ENCODE measurements around the gene FAM163B.

FAM163B gene

DNA sequence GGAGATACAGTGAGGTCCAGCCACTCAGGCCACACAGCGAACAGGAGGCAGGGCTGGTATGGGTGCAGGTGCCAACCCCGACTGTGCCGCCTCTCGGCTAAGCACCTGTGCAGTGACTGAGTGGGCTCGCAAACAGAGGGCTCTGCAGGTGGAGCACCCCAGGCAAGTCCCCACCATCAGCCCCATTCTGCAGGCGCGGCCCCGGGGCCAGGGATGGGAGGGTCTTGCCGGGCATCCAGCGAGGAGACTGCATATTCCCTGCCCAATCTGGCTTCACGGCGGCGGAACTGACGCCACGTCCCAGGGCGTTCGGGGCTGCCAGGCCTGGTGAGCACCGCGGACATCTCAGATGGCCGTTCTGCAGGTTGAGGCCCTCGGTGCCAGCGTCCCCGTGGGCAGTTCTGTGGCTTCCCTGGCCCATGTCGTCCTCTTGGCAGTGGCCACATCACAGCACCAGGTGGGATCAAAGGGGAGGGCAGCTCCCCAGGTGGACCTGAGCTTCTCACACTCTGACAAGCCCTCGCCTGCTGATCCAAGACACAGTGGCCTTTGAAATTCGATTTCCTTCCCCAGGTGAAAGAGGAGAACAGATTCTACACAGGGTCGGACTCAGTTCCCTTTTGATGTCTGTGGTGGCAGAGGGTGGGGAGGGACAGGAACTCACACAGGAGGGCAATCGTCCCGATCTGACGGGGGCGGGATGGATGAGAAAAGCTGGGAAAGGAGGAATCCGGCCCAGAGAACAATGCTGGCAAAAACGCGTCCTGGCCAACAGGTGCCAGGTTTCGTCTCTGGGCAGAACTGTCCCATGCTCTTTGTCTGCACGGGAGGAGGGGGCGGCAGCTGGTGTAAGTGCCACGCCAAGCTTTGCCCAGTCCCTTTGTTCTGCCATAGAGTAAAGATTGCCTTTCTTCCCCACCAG is 45.8 kb upstream of the FAM163B start:
- Histone ChIP-seq H3K36me3 (ENCODE audit: low read depth) (no peaks in the 10 kb centered on the region), H3K4me1 (ENCODE audit: insufficient read depth, poor library complexity, severe bottlenecking) (no peaks in the 10 kb centered on the region), H3K27ac (ENCODE audit: poor library complexity, severe bottlenecking) (no peak overlapping the region), H3K4me3 (ENCODE audit: severe bottlenecking) (no peak overlapping the region), H3K9me3 (ENCODE audit: severe bottlenecking) (no peaks in the 10 kb centered on the region), H3K27me3 (ENCODE audit: insufficient read depth, poor library complexity, severe bottlenecking) (peaks cover 61% of the 10 kb centered on the region)
- no peak for DNase-seq (ENCODE audit: low spot score)
- TF ChIP-seq, protein P1, sequence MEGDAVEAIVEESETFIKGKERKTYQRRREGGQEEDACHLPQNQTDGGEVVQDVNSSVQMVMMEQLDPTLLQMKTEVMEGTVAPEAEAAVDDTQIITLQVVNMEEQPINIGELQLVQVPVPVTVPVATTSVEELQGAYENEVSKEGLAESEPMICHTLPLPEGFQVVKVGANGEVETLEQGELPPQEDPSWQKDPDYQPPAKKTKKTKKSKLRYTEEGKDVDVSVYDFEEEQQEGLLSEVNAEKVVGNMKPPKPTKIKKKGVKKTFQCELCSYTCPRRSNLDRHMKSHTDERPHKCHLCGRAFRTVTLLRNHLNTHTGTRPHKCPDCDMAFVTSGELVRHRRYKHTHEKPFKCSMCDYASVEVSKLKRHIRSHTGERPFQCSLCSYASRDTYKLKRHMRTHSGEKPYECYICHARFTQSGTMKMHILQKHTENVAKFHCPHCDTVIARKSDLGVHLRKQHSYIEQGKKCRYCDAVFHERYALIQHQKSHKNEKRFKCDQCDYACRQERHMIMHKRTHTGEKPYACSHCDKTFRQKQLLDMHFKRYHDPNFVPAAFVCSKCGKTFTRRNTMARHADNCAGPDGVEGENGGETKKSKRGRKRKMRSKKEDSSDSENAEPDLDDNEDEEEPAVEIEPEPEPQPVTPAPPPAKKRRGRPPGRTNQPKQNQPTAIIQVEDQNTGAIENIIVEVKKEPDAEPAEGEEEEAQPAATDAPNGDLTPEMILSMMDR (IDR thresholded peaks at IDR 0.05; ENCODE audit: poor library complexity, severe bottlenecking) = no peak
- no peak for ATAC-seq (ENCODE audit: low read depth)

DNA sequence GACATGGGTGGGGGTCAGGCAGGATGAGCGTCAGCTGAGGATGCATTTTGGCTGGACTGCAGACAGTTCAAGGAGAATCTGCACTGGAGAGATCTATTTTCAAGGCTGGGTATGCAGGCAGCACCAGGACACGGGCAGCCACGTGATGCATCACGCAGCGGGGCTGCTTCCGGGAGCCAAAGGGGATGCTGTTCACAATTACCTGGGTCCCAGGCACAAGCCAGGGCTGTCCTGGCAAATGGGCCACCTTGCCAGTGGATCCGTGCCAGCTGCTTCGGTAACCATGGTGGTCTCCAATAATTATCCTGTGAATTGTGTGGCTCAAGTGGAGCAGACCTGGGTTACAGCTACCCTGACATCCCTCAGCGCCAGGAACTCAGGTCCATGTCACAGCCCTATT is 44.4 kb upstream of the FAM163B start:
- Histone ChIP-seq H3K27ac (ENCODE audit: poor library complexity, severe bottlenecking) (no peak overlapping the region), H3K27me3 (ENCODE audit: insufficient read depth, poor library complexity, severe bottlenecking) (peaks cover 55% of the 10 kb centered on the region), H3K4me1 (ENCODE audit: insufficient read depth, poor library complexity, severe bottlenecking) (no peaks in the 10 kb centered on the region), H3K36me3 (ENCODE audit: low read depth) (no peaks in the 10 kb centered on the region), H3K9me3 (ENCODE audit: severe bottlenecking) (no peaks in the 10 kb centered on the region), H3K4me3 (ENCODE audit: severe bottlenecking) (no peak overlapping the region)
- ATAC-seq (ENCODE audit: low read depth) (no peak), DNase-seq (ENCODE audit: low spot score) (no peak)
- TF ChIP-seq, protein P1 (IDR thresholded peaks at IDR 0.05; ENCODE audit: poor library complexity, severe bottlenecking) = no peak

DNA sequence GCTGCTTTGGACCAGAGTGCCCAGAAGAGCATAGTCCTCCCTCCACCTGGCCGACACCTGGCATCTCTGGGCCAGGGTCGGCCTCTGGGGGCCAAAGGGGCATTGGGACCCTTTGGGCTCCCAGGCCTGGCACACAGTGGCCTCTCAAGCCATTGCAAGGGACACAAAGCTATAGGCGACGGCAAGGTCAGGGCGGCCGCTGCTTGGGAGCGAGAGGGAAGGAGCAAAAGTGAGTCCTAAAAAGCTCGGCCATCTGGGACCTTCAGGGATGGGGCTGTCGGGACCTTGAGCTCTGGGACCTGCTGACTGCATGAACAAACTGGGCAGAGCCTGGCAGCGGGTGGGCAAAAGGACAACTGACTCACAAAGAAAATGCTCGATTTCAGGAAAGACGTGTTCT is 40.8 kb upstream of the FAM163B start:
- no peaks in the 10 kb centered on the region for H3K4me1 ChIP-seq (ENCODE audit: insufficient read depth, poor library complexity, severe bottlenecking)
- no peak overlapping the region for H3K4me3 ChIP-seq (ENCODE audit: severe bottlenecking)
- TF ChIP-seq, protein P1 (IDR thresholded peaks at IDR 0.05; ENCODE audit: poor library complexity, severe bottlenecking) = no peak
- H3K36me3 ChIP-seq (ENCODE audit: low read depth) = no peaks in the 10 kb centered on the region
- peaks cover 40% of the 10 kb centered on the region for H3K27me3 ChIP-seq (ENCODE audit: insufficient read depth, poor library complexity, severe bottlenecking)
- DNase-seq (ENCODE audit: low spot score) (no peak), ATAC-seq (ENCODE audit: low read depth) (no peak)
- no peak overlapping the region for H3K27ac ChIP-seq (ENCODE audit: poor library complexity, severe bottlenecking)
- no peaks in the 10 kb centered on the region for H3K9me3 ChIP-seq (ENCODE audit: severe bottlenecking)

DNA sequence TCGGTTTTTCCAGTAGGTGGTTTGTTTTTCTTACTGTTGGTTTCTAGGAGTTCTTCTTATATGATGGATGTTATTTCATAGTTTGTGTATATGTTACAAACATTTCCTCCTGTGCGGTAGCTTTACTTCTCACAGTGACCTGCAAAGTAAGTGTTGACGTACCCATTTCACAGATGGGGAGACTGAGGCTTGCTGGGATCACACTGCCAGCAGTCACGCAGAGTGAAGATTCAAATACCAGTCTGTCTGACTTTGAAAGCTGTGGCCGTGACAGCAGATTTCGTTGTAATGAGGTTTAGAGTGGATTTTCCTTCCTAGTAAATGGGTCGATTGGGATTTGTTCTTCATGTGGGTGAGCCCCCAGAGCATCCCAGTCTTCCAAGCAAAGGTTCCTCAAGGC is 40.0 kb upstream of the FAM163B start:
- TF ChIP-seq, protein P1 (IDR thresholded peaks at IDR 0.05; ENCODE audit: poor library complexity, severe bottlenecking) = no peak
- H3K27ac ChIP-seq (ENCODE audit: poor library complexity, severe bottlenecking) = no peak overlapping the region
- H3K4me3 ChIP-seq (ENCODE audit: severe bottlenecking) = no peak overlapping the region
- DNase-seq (ENCODE audit: low spot score) (no peak), ATAC-seq (ENCODE audit: low read depth) (no peak)
- no peaks in the 10 kb centered on the region for H3K36me3 ChIP-seq (ENCODE audit: low read depth)
- peaks cover 35% of the 10 kb centered on the region for H3K27me3 ChIP-seq (ENCODE audit: insufficient read depth, poor library complexity, severe bottlenecking)
- H3K9me3 ChIP-seq (ENCODE audit: severe bottlenecking) = no peaks in the 10 kb centered on the region
- no peaks in the 10 kb centered on the region for H3K4me1 ChIP-seq (ENCODE audit: insufficient read depth, poor library complexity, severe bottlenecking)

Measured in RWPE2 (cell line).